Measurements from ENCODE around the gene ARRDC3. TPM values are rescaled to one million over a fixed set of nuclear protein-coding genes. Genes with fewer than 3 reads are reported as not detected.

The ARRDC3 gene
- total and polyA plus RNA-seq, 9 of the 15 experiments (the other 6 are each of a cell fraction or from before 2014, with no cell fraction given) = 15.3 to 58.1 (median 39.4) TPM

- no peak for TF ChIP-seq ZBTB40 (IDR thresholded peaks at IDR 0.05)
- no peak for TF ChIP-seq ZBTB40 (CRISPR knock-in tag; IDR thresholded peaks at IDR 0.05)
- peak; percentile 54 for TF ChIP-seq TAF9B (IDR thresholded peaks at IDR 0.05; ENCODE audit: partially characterized antibody)
- no peak for TF ChIP-seq HNRNPK (IDR thresholded peaks at IDR 0.05; ENCODE audit: low read depth, low read length, poor library complexity, severe bottlenecking)
- TF ChIP-seq ZNF436 (CRISPR knock-in tag; IDR thresholded peaks at IDR 0.05) = 0 out of 2 replicates have a peak, but pooled peaks have one; percentile 27
- no peak for TF ChIP-seq ZBTB8A (IDR thresholded peaks at IDR 0.05; ENCODE audit: partially characterized antibody)
- TF ChIP-seq ZNF24 (IDR thresholded peaks at IDR 0.05) = 0 out of 2 replicates have a peak, but pooled peaks have one; percentile 34
- no peak for TF ChIP-seq E2F4 (CRISPR knock-in tag; IDR thresholded peaks at IDR 0.05; ENCODE audit: low read depth)
- no peak for TF ChIP-seq MYNN (IDR thresholded peaks at IDR 0.05)
- no peak for TF ChIP-seq MYNN (CRISPR knock-in tag; IDR thresholded peaks at IDR 0.05)
- peak; percentile 24 for TF ChIP-seq PRPF4 (IDR thresholded peaks at IDR 0.05; ENCODE audit: insufficient read depth, low read depth, low read length, poor library complexity, severe bottlenecking)
- TF ChIP-seq USF1 (CRISPR knock-in tag; IDR thresholded peaks at IDR 0.05) = no peak
- TF ChIP-seq FOXJ3 (CRISPR knock-in tag; IDR thresholded peaks at IDR 0.05) = no peak
- TF ChIP-seq ATF2 (CRISPR knock-in tag; IDR thresholded peaks at IDR 0.05) = no peak
Measured at GRCh38 chr5:91379914-91380490, 3.1 kb downstream of the ARRDC3 start (continued).
